NCI-H1105 (cell line): ENCODE results near the gene ATG5.
"Not testable (repeated sequence)": the region's sequence is repeated elsewhere in the genome, so short reads cannot be mapped to it uniquely, and the experiment has no call there.

ENCODE experiments used
- DNase-seq: peaks from one replicate; lab custom pipeline; 2025; lab: John Stamatoyannopoulos, UW

Gene ATG5

DNA sequence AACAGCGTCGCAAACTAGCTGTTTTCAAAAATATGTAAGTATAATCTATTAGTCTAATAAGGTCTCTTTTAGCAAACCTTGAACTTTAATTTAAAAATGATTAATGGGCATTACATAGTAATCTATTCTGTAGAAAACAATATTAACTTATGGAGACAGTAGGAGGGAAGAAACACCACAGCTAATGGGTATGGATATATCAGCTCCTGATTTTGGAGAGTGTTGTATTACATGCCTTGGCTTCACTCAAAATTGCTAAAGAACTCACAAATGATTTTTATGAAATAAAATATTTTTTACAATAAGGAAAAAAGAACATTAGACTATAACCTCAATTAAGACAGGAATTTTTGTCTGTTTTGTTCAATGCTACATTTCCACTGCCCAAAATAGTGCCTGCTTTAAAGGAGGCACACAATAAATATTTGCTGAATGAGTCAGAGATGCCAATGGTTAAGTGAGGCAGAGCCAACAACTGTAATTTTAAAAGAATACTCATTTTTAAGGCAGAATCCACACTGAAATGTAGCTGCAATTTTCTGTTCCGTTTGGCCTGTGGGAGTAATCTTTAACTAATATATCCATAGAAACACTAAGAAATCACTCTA, 15.7 kb downstream of the ATG5 start:
- DNase-seq = no peak

GRCh38 chr6:106308985-106309384, 16.6 kb downstream of the ATG5 start:
- no peak for DNase-seq

DNA sequence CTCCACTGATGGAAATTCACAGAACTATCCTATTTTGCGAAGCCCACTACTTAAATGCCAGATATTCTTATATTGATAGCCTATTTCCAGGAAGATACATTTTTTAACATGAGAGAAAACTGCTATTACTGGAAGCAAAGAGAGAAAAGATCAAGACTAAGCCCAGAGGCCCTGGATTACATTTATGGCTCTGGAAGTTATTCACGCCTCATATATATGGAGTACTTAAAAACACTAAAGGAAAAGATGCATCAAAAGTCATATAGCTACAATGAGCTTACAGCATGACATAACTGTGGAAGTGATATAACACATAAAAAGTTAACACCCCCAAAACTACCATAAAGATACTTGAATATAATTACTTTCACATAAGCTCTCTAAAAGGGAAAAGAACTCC, 19.8 kb downstream of the ATG5 start:
- no peak for DNase-seq

DNA sequence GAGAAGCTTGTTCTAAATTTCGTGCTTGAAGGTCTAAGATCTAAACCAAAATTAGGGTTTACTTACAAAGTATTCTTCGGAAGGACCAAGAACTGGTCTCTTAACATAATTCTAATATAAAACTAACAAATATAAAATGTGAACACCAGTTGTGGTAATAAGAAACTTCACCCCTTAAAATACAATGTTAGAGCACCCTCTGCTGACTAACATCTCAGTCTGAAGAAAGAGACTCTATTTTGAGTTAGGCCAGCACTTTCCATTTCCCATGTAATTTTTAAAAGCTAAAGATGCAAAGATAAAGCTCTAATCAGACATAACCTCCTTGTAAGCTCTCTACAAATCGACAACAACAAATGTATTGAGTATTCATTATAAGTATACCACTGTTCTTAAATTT, 24.6 kb downstream of the ATG5 start:
- no peak for DNase-seq

GRCh38 chr6:106300020-106300780, 25.4 kb downstream of the ATG5 start:
- DNase-seq = no peak

DNA sequence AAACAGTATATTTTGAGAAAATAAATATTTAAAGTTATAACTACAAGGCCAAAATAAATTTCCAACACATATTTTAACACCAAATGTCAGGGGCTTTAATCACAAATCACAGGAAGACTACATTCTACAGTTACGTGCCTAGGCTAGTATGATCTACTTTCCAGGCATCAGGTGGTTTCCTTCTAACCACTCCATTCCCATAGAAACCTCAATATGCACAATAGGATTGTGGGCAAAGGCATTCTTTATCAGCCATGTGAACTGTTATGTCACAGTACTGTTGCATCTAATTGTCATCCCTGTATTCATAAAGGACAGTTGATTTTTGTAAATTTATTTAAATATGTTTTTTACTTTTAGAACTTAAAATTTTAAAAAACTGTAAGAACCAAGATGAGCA, 32.4 kb downstream of the ATG5 start:
- no peak for DNase-seq

DNA sequence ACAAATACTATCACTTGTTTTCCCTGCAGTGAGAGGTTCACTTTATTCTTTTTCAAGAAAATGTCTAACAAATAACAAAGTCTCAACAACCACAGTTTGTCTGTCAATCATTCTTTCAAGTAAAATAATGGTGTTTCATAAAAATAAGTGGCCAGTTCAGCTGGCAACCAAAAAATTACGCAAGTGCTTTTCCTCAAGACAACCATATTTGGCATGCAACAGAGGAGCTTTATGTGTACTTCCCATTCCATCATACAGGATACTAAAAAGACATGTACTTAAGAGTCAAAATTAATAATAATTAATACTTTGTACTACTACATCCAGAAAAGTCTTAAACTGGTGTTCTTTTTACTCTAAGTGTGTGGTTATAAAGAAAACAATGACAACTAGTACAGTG, 34.6 kb downstream of the ATG5 start:
- DNase-seq = no peak

DNA sequence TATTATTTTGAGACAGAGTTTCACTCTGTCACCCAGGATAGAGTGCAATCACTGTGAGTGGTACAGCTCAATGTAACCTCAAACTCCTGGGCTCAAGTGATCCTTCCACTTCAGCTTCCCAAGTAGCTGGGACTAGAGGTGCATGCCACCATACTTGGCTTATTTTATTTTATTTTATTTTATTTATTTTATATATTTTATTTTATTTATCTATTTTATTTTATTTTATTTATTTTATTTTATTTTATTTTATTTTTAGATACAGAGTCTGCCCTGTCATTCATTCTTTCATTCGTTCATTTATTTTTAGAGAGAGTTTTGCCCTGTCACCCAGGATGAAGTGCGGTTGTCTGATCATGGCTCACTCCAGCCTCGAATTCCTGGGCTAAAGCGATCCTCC, 35.5 kb downstream of the ATG5 start:
- no peak for DNase-seq

- DNase-seq = no peak
Measured at GRCh38 chr6:106287215-106287614, 38.3 kb downstream of the ATG5 start.

DNA sequence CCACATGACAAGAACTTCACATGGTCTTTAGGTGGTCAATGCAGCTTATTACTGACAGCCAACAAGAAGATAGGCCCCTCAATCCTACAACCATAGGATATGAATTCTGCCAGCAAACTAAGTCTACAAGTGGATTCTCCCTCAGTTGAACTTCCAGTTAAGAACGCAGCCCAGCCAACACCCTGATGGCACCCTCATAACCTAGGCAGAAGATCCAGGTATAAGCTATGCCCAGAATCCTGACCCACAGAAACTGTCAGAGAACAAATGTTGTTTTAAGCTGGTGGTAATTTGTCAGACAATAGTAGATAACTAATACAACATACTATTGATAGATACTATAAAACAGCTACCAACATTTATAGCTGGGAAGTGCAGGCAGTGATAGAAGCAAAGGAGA, 38.8 kb downstream of the ATG5 start:
- DNase-seq = no peak

DNA sequence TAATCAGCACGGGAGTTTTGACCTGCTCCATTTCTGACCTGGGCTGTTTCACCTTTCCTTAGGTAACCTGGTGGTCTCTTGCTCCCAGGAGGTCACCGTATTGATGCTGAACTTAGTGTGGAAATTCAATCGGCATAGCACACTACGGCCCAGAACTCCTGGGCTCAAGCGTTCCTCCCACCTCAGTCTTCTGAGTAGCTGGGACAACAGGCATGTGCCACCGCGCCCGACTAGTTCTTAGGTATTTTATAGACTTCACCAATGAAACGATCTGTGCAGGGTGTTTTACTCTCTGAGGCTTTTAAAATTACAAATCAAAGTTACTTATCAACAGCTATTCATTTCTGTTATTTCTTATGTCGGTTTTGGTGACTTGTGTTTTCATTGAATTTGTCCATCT, 42.1 kb downstream of the ATG5 start:
- DNase-seq = no peak

- DNase-seq = no peak
Measured at GRCh38 chr6:106281661-106282060, 43.9 kb downstream of the ATG5 start.

GRCh38 chr6:106281088-106281487, 44.5 kb downstream of the ATG5 start:
- no peak for DNase-seq

DNA sequence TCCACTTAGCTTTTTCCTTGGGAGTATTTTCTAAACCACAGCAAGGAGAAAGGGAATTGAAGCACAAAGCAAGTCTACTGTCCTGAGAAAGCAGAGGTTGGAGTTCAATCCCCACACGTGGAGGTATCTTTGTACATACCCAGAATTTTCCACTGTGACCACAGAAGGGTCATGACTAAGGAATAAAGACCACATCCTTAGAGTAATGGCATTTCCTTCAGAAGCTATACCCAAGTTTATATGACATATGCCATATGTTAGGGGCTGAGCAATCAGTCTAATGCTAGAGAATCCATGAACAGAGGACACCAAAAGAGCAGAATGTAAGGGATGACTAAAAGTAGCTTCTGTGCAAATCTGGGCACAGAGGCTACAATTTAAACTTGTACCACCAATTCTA, 46.4 kb downstream of the ATG5 start:
- no peak for DNase-seq

DNA sequence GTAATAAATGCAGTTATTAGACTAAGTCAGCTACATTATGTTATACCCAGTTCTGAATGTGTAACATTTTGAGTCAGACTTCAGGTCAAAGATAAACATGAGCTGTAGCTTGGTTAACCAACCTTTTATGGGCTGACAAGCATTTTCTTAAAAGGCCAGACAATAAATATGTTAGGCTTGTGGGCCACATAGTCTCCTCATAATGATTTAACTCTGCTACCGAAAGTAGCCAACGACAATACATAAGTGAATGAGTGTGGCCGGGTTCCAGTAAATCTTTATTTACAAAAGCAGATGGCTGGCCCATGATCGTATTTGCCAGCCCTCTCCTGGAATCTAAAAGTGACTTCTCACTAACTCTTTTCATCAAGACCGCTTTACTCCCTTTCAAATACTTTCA, 49.9 kb downstream of the ATG5 start:
- DNase-seq = no peak

GRCh38 chr6:106273087-106273486, 52.5 kb downstream of the ATG5 start:
- no peak for DNase-seq

- DNase-seq = no peak
Measured at GRCh38 chr6:106272287-106272686, 53.3 kb downstream of the ATG5 start.

DNA sequence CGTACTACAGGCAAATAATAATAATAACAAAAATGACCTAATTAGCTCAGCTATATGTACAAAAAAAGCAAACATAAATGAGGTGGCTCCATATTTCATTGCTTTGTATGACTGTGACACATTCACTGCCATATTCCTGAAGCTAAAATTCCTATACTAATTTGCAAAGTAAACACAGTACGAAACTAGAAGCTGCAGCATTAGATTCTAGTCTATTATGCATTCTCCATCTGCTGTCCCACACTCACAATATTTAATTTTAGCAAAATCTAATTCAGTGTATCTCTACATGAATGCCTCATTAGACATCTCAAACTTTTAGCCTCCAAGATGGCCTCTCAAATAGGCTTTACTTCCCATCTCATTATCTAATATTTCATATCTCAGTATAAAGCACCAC, 55.1 kb downstream of the ATG5 start:
- DNase-seq = no peak

DNA sequence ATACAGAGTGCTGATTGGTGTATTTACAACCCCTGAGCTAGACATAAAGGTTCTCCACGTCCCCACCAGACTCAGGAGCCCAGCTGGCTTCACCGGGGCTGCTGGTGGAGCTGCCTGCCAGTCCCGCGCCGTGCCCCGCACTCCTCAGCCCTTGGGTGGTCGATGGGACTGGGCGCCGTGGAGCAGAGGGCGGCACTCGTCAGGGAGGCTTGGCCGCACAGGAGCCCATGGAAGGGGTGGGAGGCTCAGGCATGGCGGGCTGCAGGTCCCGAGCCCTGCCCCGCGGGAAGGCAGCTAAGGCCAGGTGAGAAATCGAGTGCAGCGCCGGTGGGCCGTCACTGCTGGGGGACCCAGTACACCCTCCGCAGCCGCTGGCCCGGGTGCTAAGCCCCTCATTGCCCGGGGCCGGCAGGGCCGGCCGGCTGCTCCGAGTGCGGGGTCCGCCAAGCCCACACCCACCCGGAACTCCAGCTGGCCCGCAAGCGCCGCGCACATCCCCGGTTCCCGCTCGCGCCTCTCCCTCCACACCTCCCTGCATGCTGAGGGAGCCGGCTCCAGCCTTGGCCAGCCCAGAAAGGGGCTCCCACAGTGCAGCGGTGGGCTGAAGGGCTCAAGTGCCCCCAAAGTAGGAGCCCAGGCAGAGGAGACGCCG, 56.2 kb downstream of the ATG5 start:
- not testable (repeated sequence) for DNase-seq

GRCh38 chr6:106268500-106268899, 57.1 kb downstream of the ATG5 start:
- DNase-seq = not testable (repeated sequence)

GRCh38 chr6:106264433-106264832, 61.1 kb downstream of the ATG5 start:
- DNase-seq = not testable (repeated sequence)

- DNase-seq = not testable (repeated sequence)
Measured at GRCh38 chr6:106259748-106260147, 65.8 kb downstream of the ATG5 start.

GRCh38 chr6:106258726-106259125, 66.8 kb downstream of the ATG5 start:
- no peak for DNase-seq
